Umbilical cord (tissue), 2 donors: ENCODE results near the gene GMIP. TPM values are rescaled to one million over a fixed set of nuclear protein-coding genes. Genes with fewer than 3 reads are reported as not detected.

Experiments used
- DNase-seq: peaks from one replicate; pipeline ENCODE4 v3.0.0-alpha.2; 2015; ENCODE audit warnings: low spot score
- total RNA-seq: library from RNA; depleted of rRNA; stranded (reverse); fragments of >200 nt; gene quantifications from one replicate; pipeline ENCODE4 v1.2.3, GENCODE V29; 2014; ENCODE audit warnings: low replicate concordance; ENCODE audit not compliant: insufficient read depth

The GMIP gene
- total RNA-seq, 1 donor from 2014 or later = 7.5 TPM

- no peak for DNase-seq
These were observed 17.8 kb upstream of the GMIP start for GRCh38 chr19:19661141-19661674.

GRCh38 chr19:19659646-19660245 lies 16.3 kb upstream of the GMIP start:
- DNase-seq = no peak

GRCh38 chr19:19657397-19657783 lies 13.9 kb upstream of the GMIP start:
- DNase-seq = no peak

GRCh38 chr19:19656451-19657396 lies 13.3 kb upstream of the GMIP start:
- no peak for DNase-seq

GRCh38 chr19:19655641-19656343 lies 12.3 kb upstream of the GMIP start:
- no peak for DNase-seq

GRCh38 chr19:19655051-19655594 lies 11.7 kb upstream of the GMIP start:
- no peak for DNase-seq

- no peak for DNase-seq
These were observed 11.0 kb upstream of the GMIP start for GRCh38 chr19:19654441-19654840.

- DNase-seq = no peak
These were observed 10.2 kb upstream of the GMIP start for GRCh38 chr19:19653597-19654147.

- no peak for DNase-seq
These were observed 9.2 kb upstream of the GMIP start for GRCh38 chr19:19652482-19653295.

- DNase-seq = no peak
These were observed 7.6 kb upstream of the GMIP start for GRCh38 chr19:19651076-19651475.

- DNase-seq = no peak
These were observed 6.9 kb upstream of the GMIP start for GRCh38 chr19:19650331-19650730.

- no peak for DNase-seq
These were observed 6.1 kb upstream of the GMIP start for GRCh38 chr19:19649580-19649995.

GRCh38 chr19:19649155-19649554 lies 5.7 kb upstream of the GMIP start:
- no peak for DNase-seq

- no peak for DNase-seq
These were observed 3.8 kb upstream of the GMIP start for GRCh38 chr19:19647037-19647835.

- DNase-seq = no peak
These were observed 1.9 kb upstream of the GMIP start for GRCh38 chr19:19645233-19645870.

GRCh38 chr19:19644054-19644388 lies 564 bp upstream of the GMIP start:
- DNase-seq = no peak

- no peak for DNase-seq
These were observed 825 bp downstream of the GMIP start for GRCh38 chr19:19642506-19643157.

- no peak for DNase-seq
These were observed 5.8 kb downstream of the GMIP start for GRCh38 chr19:19637523-19638251.
